ENCODE measurements around the gene KLHL35.

DNA sequence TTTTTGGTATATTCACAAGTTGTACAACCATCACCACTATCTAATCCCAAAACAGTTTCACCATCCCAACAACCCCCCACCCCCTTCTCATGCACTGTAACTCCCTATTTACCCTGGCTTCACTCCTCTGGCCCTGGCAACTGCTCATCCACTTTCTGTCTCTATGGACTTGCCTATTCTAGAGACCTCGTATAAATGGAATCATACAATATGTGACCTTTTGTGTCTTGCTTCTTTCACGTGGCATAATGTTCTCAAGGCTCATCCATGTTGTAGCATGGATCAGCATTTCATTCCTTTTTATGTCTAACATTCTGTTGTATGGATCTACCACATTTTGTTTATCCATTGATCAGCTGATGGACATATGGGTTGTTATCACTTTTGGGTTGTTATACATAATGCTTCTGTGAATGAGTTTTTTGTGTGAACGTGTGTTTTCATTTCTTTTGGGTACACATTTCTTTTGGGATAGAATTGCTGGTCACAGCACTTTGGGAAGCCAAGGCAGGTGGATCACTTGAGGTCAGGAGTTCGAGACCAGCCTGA lies 46.7 kb upstream of the KLHL35 start:
- TF ChIP-seq, protein P1, sequence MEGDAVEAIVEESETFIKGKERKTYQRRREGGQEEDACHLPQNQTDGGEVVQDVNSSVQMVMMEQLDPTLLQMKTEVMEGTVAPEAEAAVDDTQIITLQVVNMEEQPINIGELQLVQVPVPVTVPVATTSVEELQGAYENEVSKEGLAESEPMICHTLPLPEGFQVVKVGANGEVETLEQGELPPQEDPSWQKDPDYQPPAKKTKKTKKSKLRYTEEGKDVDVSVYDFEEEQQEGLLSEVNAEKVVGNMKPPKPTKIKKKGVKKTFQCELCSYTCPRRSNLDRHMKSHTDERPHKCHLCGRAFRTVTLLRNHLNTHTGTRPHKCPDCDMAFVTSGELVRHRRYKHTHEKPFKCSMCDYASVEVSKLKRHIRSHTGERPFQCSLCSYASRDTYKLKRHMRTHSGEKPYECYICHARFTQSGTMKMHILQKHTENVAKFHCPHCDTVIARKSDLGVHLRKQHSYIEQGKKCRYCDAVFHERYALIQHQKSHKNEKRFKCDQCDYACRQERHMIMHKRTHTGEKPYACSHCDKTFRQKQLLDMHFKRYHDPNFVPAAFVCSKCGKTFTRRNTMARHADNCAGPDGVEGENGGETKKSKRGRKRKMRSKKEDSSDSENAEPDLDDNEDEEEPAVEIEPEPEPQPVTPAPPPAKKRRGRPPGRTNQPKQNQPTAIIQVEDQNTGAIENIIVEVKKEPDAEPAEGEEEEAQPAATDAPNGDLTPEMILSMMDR (IDR thresholded peaks at IDR 0.05; ENCODE audit: poor library complexity) = no peak
- TF ChIP-seq EZH2phosphoT487 (IDR thresholded peaks at IDR 0.05; ENCODE audit: low read depth, severe bottlenecking, unreplicated experiment) (no peak), EZH2 (IDR thresholded peaks at IDR 0.05; ENCODE audit: borderline replicate concordance) (no peak)
